HepG2 (cell line): Measurements from ENCODE around the gene BIN1. TPM values are rescaled to one million over a fixed set of nuclear protein-coding genes. Genes with fewer than 3 reads are reported as not detected.

Source experiments
- DMTF1 ChIP-seq: sonication (generic); formaldehyde crosslinking; IDR thresholded peaks from 2 replicates; pipeline ENCODE4 v1.4.0; 2020; ENCODE audit warnings: mild to moderate bottlenecking, missing genetic modification reagents
- FOXK1 ChIP-seq: sonication (generic); formaldehyde crosslinking; IDR thresholded peaks from 2 replicates; pipeline ENCODE4 v1.4.0; 2020; ENCODE audit warnings: low read depth, missing genetic modification reagents, borderline replicate concordance
- REST ChIP-seq, 2 experiments: IDR thresholded peaks; 2 replicates each; pipeline ENCODE4 v1.6.1; 2011 to 2012; ENCODE audit warnings: low read length in 2 of 2, borderline replicate concordance in 1 of 2, low read depth in 1 of 2, mild to moderate bottlenecking in 1 of 2, moderate library complexity in 1 of 2
- SMAD9 ChIP-seq: sonication (generic); formaldehyde crosslinking; IDR thresholded peaks from 2 replicates; pipeline ENCODE4 v1.5.1; 2020; ENCODE audit warnings: mild to moderate bottlenecking, missing genetic modification reagents
- XRCC5 ChIP-seq: fragments of 200-400 bp; formaldehyde crosslinking; optimal IDR thresholded peaks from 2 replicates; pipeline ENCODE3; 2017; ENCODE audit warnings: mild to moderate bottlenecking, low read length
- ZNF720 ChIP-seq: sonication (generic); formaldehyde crosslinking; IDR thresholded peaks from 2 replicates; pipeline ENCODE4 v1.4.0; 2020; ENCODE audit warnings: missing genetic modification reagents
- polyA plus RNA-seq, 8 experiments: library from polyadenylated mRNA; depleted of rRNA in 3 of 8; stranded (reverse) in 7 of 8; unstranded in 1 of 8; fragments of >200 nt; fragmentation: Illumina TruSeq in 4 of 8; extraction: Trizol in 4 of 8; gene quantifications; 2 replicates each; pipeline versions ENCODE4 v1.2.1 to v1.2.3, GENCODE V29; 2011 to 2016; ENCODE audit warnings: low read depth in 4 of 8, missing spikeins in 1 of 8, mixed read lengths in 1 of 8; ENCODE audit not compliant: insufficient read depth in 1 of 8
- total RNA-seq, 5 experiments: library from RNA; depleted of rRNA; stranded (reverse); fragments of >200 nt; fragmentation: Illumina TruSeq; extraction: Trizol; gene quantifications; 2 replicates each; pipeline ENCODE4 v1.2.3, GENCODE V29; 2016; ENCODE audit warnings: low read depth in 1 of 5
- TF ChIP-seq, protein P1 (sequence below): sonication (generic); formaldehyde crosslinking; IDR thresholded peaks from 2 replicates; pipeline ENCODE4 v1.5.0; 2020; ENCODE audit warnings: mild to moderate bottlenecking, missing genetic modification reagents, moderate library complexity
- TF ChIP-seq, protein P2 (sequence below): sonication (generic); formaldehyde crosslinking; IDR thresholded peaks from 2 replicates; pipeline ENCODE4 v1.4.0; 2020; ENCODE audit warnings: mild to moderate bottlenecking, missing genetic modification reagents

BIN1 gene
- total and polyA plus RNA-seq, 2 of the 13 experiments (the other 11 are each of a cell fraction or from before 2014, with no cell fraction given), result 0.93 to 1.2 TPM

DNA sequence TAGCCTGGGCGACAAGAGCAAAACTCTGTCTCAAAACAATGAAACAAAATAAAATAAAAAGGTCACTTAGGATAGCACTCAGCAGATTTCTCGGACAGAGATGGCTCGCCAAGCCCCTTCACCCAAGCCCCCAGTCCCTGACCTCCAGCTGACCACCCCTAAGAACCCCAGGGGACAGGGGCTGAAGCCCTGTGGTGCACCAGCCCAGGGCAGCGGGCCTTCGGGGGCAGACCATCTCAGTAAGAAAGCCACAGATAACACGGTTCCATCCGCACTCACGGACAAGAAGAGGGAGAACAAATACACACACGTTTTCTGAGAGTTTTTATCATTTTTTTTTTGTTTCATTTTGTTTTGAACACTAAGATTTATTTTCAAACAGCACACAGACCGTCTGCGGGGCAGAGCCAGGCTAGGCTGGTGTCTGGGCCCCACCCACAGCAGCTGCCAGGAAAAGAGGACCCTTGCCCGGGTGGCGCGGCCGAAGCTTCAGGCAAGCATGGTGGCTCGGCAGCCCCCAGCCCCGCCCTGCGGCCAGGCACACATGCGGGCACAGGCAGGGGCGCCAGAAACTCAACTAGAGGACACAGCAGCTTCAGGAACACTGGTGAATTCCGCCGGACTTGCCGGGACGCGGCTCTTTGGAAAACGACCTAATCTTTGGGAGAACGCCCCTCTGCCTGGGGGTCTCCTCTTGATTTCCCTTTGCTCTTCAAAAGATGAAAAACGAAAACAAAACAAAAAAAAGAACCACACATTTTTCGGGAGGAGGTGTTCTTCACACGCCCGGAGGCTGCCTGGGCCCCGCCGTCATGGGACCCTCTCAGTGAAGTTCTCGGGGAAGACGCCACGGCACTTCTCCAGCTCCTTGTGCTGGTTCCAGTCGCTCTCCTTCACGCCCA, 59.0 kb downstream of the BIN1 start (continued):
- TF ChIP-seq DMTF1 (CRISPR knock-in tag), result no peak
- no peak for TF ChIP-seq XRCC5
- no peak for TF ChIP-seq SMAD9 (CRISPR knock-in tag)
- TF ChIP-seq, protein P1, sequence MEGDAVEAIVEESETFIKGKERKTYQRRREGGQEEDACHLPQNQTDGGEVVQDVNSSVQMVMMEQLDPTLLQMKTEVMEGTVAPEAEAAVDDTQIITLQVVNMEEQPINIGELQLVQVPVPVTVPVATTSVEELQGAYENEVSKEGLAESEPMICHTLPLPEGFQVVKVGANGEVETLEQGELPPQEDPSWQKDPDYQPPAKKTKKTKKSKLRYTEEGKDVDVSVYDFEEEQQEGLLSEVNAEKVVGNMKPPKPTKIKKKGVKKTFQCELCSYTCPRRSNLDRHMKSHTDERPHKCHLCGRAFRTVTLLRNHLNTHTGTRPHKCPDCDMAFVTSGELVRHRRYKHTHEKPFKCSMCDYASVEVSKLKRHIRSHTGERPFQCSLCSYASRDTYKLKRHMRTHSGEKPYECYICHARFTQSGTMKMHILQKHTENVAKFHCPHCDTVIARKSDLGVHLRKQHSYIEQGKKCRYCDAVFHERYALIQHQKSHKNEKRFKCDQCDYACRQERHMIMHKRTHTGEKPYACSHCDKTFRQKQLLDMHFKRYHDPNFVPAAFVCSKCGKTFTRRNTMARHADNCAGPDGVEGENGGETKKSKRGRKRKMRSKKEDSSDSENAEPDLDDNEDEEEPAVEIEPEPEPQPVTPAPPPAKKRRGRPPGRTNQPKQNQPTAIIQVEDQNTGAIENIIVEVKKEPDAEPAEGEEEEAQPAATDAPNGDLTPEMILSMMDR (CRISPR knock-in tag), result no peak
- TF ChIP-seq, protein P2, sequence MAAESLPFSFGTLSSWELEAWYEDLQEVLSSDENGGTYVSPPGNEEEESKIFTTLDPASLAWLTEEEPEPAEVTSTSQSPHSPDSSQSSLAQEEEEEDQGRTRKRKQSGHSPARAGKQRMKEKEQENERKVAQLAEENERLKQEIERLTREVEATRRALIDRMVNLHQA (CRISPR knock-in tag), result no peak
- TF ChIP-seq REST (IDR thresholded peaks at IDR 0.05; ENCODE audit: borderline replicate concordance in 1 of 2, low read depth in 1 of 2, low read length in 2 of 2), result no peak
- TF ChIP-seq ZNF720 (CRISPR knock-in tag), result no peak
- TF ChIP-seq FOXK1, result no peak
